NCI-H2107 treated with DMSO at 0.1 percent for 48 hours (cell line): ENCODE data around the gene ZNF136.

Experiments
- DNase-seq: peaks from one replicate; lab custom pipeline; 2025; ENCODE audit not compliant: unreplicated experiment; lab: John Stamatoyannopoulos, UW

ZNF136 gene

GRCh38 chr19:12162882-12163806 lies at the start of gene ZNF136:
Gene ZNF136 (plus strand): TSS chr19:12163096. CDS start chr19:12163204, 108 bp downstream.
- peak; percentile 82 for DNase-seq

- no peak for DNase-seq
These were observed 49.8 kb upstream of the ZNF136 start for GRCh38 chr19:12113121-12113520.

- no peak for DNase-seq
These were observed 45.5 kb upstream of the ZNF136 start for GRCh38 chr19:12117201-12117970.

DNA sequence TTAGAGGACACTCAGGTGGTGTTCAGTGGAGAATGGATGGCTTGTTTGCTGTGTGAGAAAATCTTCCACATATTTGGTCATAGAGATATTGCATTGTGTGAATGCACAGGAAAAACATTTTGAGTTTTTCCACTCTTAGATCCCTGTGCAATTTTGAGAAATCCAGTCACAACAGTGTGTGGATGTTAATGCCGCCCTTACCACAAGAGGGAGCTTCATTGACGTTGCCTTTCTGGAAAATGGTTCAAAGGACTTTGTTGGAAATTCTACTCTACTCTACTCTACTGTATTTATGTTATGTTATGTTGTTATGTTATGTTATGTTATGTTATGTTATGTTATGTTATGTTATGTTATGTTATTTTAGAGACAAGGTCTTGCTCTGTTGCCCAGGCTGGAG lies 36.2 kb upstream of the ZNF136 start:
- no peak for DNase-seq

DNA sequence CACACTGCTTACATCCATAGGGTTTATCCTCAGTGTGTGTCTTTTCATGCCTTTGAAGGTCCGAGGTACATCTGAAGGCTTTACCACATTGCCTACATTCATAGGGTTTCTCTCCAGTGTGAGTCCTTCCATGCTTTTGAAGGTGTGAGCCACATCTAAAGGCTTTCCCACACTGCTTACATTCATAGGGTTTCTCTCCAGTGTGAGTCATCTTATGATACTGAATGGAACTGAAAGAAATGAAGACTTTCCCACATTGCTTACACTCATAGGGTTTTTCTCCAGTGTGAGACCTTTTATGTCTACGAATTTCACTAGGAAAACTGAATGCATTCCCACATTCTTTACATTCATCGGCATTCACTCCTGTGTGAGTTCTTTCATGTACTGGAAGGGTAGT lies 29.8 kb upstream of the ZNF136 start:
- DNase-seq = no peak

DNA sequence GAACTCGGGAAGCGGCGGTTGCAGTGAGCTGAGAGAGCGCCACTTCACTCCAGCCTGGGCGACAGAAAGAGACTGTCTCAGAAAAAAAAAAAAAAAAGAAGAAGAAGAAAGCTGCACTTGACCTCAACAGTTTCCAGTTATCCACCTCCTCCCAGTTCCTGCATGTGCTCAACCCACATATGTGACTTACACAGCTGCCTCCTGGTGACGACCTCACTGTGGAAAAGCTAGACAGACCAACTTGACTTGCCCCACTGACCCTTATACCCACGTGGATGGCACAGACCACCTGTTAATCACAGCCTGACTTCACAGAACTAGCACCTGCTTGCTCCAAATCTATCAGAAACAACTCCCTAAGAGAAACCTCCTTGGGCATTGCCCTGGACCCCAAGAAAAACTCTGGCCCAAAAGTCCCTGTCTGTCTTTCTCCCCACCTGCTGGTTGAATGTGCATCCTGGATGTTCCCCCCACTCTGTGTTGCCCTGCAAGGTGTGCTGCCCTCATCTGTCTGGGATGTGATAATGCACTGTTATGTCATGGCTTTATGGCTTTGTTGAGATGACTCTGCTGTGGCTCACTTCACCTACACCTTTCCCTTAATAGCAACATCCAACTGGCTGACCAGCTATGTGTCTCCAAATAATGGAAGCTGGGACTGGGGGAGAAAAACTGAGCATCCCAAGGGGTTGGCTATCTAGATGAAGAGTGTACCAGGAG lies 25.5 kb upstream of the ZNF136 start:
- DNase-seq = no peak

DNA sequence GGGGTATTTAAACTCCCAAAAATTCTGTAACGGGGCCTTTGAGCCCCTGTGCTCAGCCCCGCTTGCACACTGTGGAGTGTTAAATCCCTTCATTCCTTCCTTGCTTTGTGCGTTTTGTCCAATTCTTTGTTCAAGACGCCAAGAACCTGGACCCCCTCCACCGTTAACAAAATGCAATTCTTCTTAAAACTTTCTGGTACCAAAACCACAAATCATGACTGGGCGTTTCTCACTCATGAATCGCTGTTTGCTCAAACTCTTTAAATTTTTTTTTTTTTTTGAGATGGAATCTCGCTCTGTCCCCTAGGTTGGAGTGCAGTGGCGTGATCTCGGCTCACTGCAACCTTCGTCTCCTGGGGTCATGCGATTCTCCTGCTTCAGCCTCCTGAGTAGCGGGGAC lies 23.6 kb upstream of the ZNF136 start:
- DNase-seq = no peak

DNA sequence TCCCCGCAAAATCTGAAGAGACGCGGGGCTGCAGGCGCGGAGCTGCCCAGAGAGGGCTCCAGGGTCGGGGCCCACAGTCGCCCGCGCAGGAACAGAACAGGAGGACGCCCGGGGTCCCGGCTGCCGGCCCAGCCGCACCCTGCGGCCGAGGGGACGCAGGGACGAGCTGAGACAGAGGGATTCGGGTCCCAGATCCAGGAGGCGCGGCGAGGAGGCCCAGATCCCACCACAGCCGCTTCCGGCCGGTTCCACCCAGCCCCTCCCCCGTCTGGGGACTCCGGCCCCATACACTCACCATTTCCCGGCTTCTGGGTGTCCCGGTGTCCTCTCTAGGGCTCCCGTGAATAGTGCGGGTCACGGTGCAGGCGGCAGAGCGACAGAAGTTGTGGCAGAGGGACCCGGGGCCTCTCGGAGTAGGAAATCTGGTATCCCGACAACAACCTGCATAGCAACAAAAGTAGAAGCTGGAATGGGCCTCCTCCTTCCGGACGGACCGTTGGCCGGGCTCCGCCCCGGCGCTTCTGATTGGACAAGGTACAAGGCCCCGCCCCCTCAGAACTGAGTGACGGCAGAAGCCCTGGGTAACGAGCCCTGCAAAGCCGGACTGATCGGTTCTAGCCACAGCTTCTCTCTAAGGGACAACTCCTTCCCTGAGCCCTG lies 22.9 kb upstream of the ZNF136 start, which contains the start of gene ZNF20:
TSS of gene ZNF20 (minus strand) at position 466 of the 660 bp plus-strand sequence. CDS start at position 298, 168 bp downstream.
- DNase-seq = peak; percentile 61

DNA sequence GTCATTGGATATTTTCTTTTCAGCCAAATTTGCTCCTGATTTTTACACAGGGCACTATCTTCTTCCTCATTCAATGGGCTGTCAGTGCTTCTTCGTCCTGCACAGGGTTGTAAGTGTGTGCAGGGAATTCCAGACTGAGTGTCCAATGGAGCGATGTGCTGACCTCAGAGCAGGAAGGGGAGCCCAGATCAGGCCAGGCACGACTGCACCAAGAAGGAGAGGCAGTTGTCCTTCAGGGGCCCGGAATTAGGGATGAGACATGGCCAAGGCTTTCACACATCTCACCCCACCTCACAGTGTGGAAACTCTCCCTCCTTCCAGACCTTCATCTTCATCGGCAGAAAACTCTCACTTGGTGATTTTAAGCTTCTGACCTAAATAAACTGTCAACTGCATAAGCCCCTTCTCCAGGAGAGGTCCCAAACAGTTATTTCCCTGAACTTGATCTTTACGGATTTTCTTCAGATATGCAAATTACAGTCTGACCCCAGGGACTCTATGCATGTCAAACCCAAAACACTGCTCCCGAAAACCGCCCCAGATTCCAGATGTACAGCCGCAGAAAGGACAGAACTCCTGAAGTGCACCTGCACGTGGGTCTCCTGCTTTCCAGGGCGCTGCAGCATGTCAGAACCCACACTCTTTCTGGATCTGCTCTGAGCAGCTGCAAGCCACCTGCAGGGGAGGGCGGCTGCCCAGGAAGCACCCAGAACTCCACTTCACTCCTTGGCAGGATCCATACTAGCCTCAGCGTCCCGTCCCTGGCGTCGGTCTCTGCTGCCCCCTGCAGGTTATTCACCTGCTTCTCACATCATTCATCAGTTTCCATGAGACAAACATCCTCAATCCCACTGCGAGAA lies 22.1 kb upstream of the ZNF136 start:
- DNase-seq = peak; percentile 88

DNA sequence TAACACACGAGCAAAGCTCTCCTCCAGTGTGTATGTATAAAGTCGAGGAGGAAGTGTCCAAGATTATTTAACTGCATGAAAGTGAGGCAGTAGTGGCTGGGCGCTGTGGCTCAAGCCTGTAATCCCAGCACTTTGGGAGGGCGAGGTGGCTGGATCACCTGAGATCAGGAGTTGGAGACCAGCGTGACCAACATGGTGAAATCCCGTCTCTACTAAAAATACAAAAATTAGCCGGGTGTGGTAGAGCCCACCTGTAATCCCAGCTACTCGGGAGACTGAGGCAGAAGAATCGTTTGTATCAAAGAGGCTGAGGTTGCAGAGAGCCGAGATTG lies 21.5 kb upstream of the ZNF136 start:
- no peak for DNase-seq

GRCh38 chr19:12145348-12145747 lies 17.5 kb upstream of the ZNF136 start:
- no peak for DNase-seq

- DNase-seq = no peak
These were observed 7.5 kb upstream of the ZNF136 start for GRCh38 chr19:12155324-12155860.

DNA sequence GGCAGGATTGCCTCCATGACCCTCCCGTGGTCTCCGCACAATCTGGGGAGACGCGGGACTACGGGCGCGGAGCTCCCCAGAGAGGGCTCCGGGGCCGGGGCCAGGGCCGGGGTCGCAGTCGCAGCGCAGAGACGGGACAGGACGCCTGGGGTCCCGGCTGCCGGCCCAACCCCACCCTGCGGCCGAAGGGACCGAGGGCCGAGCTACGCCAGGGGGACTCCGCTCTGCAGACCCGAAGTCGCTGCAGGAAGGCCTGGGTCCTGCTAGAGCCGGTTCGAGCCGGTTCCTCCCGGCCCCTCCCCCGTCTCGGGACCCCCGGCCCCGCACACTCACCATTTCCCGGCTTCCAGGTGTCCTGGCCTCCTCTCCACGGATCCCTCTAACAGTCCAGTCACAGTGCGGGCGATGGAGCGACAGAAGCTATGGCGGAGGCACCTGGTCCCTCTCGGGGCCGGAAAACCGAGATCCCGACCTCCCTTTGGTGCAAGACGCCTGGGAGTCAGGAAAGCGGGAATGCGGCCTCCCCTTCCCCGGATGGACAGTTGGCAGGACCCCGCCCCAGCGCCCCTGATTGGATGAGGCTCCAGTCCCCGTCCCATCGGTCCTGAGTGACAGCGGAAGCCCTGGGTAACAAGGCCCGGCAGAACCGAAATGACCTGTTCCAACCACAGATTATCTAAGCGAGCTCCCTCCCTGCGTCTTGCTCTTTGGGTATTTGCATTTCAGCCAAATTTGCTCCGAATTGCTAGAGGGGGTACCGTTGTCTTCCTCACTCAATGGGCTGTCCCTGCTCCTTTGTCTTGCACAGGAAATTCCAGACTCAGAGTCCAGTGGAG lies 6.5 kb upstream of the ZNF136 start, which contains the start of gene ZNF625:
TSS of gene ZNF625 (minus strand) at position 512 of the 836 bp plus-strand sequence. CDS start at position 336, 176 bp downstream.
- peak; percentile 79 for DNase-seq

DNA sequence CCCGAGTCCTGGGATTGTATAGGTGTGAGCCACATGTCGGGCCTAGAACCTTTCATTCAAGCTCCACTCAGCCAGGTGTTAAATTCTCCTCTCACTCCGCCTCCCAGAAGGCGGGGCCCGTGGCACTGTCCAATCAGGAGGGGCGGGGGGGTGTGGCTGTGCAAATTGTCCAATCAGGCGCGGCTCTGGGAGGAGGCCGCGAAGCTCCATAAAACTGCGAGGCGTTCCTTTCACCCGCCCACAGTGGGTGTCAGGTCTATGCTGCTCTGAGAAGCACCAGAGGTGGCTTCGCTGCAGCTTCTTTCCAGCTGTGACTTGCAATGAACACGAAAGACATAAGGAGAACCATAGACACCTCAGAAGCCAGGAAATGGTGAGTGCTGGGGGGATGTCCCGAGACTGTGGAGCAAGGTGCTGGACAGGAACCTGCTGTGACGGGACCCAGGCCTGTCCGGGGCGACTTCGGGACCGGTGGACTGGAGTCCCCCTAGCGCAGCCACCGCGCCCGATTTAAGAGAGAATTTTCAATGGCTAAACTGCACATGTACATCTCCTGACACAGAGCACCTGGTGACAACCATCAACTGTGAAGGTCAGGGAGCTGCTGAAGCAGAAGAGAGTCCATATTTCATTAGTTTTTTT lies 3.0 kb upstream of the ZNF136 start:
- DNase-seq = no peak

DNA sequence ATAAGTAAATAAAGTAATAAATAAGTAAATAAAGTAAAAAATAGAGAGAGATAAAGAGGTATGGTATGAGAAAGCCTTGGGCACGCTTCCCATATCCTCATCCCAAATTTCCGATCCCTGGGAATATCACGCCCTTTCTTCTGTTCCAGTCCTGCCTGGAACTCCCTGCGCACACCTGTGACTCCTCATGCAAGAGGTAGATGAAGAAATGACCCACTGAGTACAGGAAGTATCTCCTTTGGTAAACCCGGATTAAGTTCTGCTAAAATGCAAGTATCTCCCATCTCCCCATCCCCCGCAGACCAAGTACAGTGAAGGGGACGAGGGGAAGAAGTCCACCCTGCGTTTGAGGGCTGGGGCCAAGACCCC lies 399 bp upstream of the ZNF136 start:
- DNase-seq = no peak

DNA sequence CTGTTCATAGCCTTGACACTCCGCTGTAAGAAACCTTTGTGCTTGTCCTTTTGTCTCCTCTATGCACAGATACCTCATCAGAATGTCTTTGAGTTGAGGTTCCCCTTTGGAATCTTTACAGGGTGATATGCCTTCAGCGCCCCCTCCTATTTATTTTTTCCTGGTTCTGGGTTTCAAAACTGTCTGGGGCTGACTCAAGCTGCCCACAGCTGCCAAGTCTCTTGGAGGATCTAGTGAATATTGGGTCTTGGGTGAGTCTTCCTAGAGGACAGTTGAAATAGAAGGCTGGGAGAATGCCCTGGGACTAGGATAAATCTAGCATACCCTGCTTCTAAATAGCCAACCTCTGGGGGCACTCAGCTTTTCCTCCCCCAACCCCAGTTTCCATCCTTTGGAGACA lies 930 bp downstream of the ZNF136 start:
- no peak for DNase-seq

GRCh38 chr19:12166626-12167025 lies 3.7 kb downstream of the ZNF136 start:
- DNase-seq = no peak

- DNase-seq = no peak
These were observed 17.5 kb downstream of the ZNF136 start for GRCh38 chr19:12180377-12180776.
